Stimulated activated CD8-positive, alpha-beta memory T cell treated with anti-CD3 and anti-CD28 coated beads, Interleukin-7, amount 100 ng/mL, for 1 hour (primary cell): ENCODE data around the gene CFAP107.

Source experiments
- DNase-seq, 2 donors: peaks; one replicate each; pipeline ENCODE4 v3.0.0-alpha.2; 2020; ENCODE audit warnings: low read depth in 2 of 2

Gene CFAP107

GRCh38 chr1:12741946-12742345 lies 4.1 kb upstream of the CFAP107 start:
- no peak for DNase-seq

GRCh38 chr1:12745126-12745991 lies 641 bp upstream of the CFAP107 start:
- no peak for DNase-seq

- DNase-seq: no peak
Measured at GRCh38 chr1:12748778-12749355, 2.9 kb downstream of the CFAP107 start.

- no peak for DNase-seq
Measured at GRCh38 chr1:12754738-12755137, 8.7 kb downstream of the CFAP107 start.

- no peak for DNase-seq
Measured at GRCh38 chr1:12756273-12756672, 10.3 kb downstream of the CFAP107 start.

GRCh38 chr1:12756768-12757413 lies 10.9 kb downstream of the CFAP107 start:
- no peak for DNase-seq

GRCh38 chr1:12757836-12758235 lies 11.8 kb downstream of the CFAP107 start:
- no peak for DNase-seq

GRCh38 chr1:12760256-12760795 lies 14.3 kb downstream of the CFAP107 start:
- no peak for DNase-seq

- DNase-seq: no peak
Measured at GRCh38 chr1:12761781-12762180, 15.8 kb downstream of the CFAP107 start.

GRCh38 chr1:12762766-12763165 lies 16.8 kb downstream of the CFAP107 start:
- DNase-seq: no peak

- DNase-seq: no peak
Measured at GRCh38 chr1:12763479-12763878, 17.5 kb downstream of the CFAP107 start.

GRCh38 chr1:12764016-12764415 lies 18.0 kb downstream of the CFAP107 start:
- DNase-seq: no peak

GRCh38 chr1:12769031-12769430 lies 23.0 kb downstream of the CFAP107 start:
- no peak for DNase-seq

- no peak for DNase-seq
Measured at GRCh38 chr1:12769976-12770505, 24.0 kb downstream of the CFAP107 start.

GRCh38 chr1:12770620-12771019 lies 24.6 kb downstream of the CFAP107 start:
- no peak for DNase-seq

- no peak for DNase-seq
Measured at GRCh38 chr1:12771186-12771585, 25.2 kb downstream of the CFAP107 start.

GRCh38 chr1:12772520-12772919 lies 26.5 kb downstream of the CFAP107 start:
- DNase-seq: no peak

GRCh38 chr1:12773438-12773837 lies 27.4 kb downstream of the CFAP107 start, which contains the start of gene PRAMEF12:
PRAMEF12 (plus strand) TSS chr1:12773738; CDS start chr1:12774868, 1,130 bp downstream.
- no peak for DNase-seq

- DNase-seq: no peak
Measured at GRCh38 chr1:12774801-12775345, 28.9 kb downstream of the CFAP107 start.

- DNase-seq: no peak
Measured at GRCh38 chr1:12775443-12775842, 29.4 kb downstream of the CFAP107 start.

GRCh38 chr1:12776801-12777557 lies 31.0 kb downstream of the CFAP107 start:
- DNase-seq: no peak
